ENCODE measurements around the gene SLC6A6. TPM values are rescaled to one million over a fixed set of nuclear protein-coding genes. Genes with fewer than 3 reads are reported as not detected.

The SLC6A6 gene
- total and polyA plus RNA-seq, 4 donors = 0.92 to 7.2 (median 2.9) TPM

DNA sequence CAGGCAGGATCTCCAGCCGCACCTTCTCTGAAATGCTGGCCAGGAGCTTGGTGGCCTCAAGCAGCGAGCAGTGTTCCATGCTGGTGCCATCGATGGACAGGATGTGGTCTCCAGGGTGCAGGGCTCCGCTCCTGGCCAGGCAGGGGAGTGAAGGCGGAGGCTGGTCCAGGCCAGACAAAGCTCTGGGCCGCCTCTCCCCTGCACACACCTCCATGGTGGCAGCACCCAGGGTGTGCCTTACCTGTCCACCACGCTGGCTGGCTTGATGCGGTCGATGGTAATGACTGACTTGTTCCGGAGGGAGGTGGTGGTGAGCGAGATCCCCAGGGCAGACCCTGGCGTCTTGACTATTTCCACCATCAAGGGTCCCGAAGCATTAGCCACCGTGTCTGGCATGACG is 117.7 kb downstream of the SLC6A6 start (continued):
- TF ChIP-seq, protein P1, sequence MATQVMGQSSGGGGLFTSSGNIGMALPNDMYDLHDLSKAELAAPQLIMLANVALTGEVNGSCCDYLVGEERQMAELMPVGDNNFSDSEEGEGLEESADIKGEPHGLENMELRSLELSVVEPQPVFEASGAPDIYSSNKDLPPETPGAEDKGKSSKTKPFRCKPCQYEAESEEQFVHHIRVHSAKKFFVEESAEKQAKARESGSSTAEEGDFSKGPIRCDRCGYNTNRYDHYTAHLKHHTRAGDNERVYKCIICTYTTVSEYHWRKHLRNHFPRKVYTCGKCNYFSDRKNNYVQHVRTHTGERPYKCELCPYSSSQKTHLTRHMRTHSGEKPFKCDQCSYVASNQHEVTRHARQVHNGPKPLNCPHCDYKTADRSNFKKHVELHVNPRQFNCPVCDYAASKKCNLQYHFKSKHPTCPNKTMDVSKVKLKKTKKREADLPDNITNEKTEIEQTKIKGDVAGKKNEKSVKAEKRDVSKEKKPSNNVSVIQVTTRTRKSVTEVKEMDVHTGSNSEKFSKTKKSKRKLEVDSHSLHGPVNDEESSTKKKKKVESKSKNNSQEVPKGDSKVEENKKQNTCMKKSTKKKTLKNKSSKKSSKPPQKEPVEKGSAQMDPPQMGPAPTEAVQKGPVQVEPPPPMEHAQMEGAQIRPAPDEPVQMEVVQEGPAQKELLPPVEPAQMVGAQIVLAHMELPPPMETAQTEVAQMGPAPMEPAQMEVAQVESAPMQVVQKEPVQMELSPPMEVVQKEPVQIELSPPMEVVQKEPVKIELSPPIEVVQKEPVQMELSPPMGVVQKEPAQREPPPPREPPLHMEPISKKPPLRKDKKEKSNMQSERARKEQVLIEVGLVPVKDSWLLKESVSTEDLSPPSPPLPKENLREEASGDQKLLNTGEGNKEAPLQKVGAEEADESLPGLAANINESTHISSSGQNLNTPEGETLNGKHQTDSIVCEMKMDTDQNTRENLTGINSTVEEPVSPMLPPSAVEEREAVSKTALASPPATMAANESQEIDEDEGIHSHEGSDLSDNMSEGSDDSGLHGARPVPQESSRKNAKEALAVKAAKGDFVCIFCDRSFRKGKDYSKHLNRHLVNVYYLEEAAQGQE (IDR thresholded peaks at IDR 0.05) = no peak
- TF ChIP-seq FOXA2 (IDR thresholded peaks at IDR 0.05) = no peak

GRCh38 chr3:14520967-14521366 is 118.6 kb downstream of the SLC6A6 start:
- no peak overlapping the region for H3K9ac ChIP-seq (ENCODE audit: low read depth in 1 of 2, low read length in 2 of 2)
- no peak for TF ChIP-seq HNF4A (conservative IDR thresholded peaks at IDR 0.05)
- WGBS = 94% methylated on average over 8 of the region's 8 CpGs
- H3K4me1 ChIP-seq (ENCODE audit: control insufficient read depth in 4 of 4, insufficient read depth in 4 of 4, low read length in 3 of 4) = no peaks in the 10 kb centered on the region
- no peaks in the 10 kb centered on the region for H3K27me3 ChIP-seq (ENCODE audit: control insufficient read depth in 4 of 4, insufficient read depth in 4 of 4, low read length in 3 of 4)
- H3K4me3 ChIP-seq (ENCODE audit: low read depth in 1 of 3, low read length in 3 of 3) = no peak overlapping the region
- no peaks in the 10 kb centered on the region for H3K36me3 ChIP-seq (ENCODE audit: control insufficient read depth in 4 of 4, insufficient read depth in 3 of 4, low read depth in 1 of 4, low read length in 3 of 4)
- H3K27ac ChIP-seq (ENCODE audit: low read depth in 1 of 2, low read length in 2 of 2) = no peak overlapping the region
- DNase-seq (ENCODE audit: low spot score) = no peak
- no peaks in the 10 kb centered on the region for H3K9me3 ChIP-seq (ENCODE audit: control insufficient read depth in 4 of 4, low read length in 3 of 4)

- DNase-seq (ENCODE audit: low spot score) = no peak
- 90% methylated on average over 12 of the region's 12 CpGs for WGBS
- H3K9ac ChIP-seq (ENCODE audit: low read depth in 1 of 2, low read length in 2 of 2) = no peak overlapping the region
- H3K9me3 ChIP-seq (ENCODE audit: control insufficient read depth in 4 of 4, low read length in 3 of 4) = no peaks in the 10 kb centered on the region
- no peaks in the 10 kb centered on the region for H3K36me3 ChIP-seq (ENCODE audit: control insufficient read depth in 4 of 4, insufficient read depth in 3 of 4, low read depth in 1 of 4, low read length in 3 of 4)
- no peak overlapping the region for H3K27ac ChIP-seq (ENCODE audit: low read depth in 1 of 2, low read length in 2 of 2)
- no peaks in the 10 kb centered on the region for H3K27me3 ChIP-seq (ENCODE audit: control insufficient read depth in 4 of 4, insufficient read depth in 4 of 4, low read length in 3 of 4)
- TF ChIP-seq FOXA1 (IDR thresholded peaks at IDR 0.05) (no peak), JUND (IDR thresholded peaks at IDR 0.05) (no peak), NR2F2 (IDR thresholded peaks at IDR 0.05) (no peak), EGR1 (IDR thresholded peaks at IDR 0.05; ENCODE audit: low read depth in 2 of 2) (no peak), ATF3 (IDR thresholded peaks at IDR 0.05) (no peak), SP1 (IDR thresholded peaks at IDR 0.05) (no peak), RXRA (IDR thresholded peaks at IDR 0.05) (no peak), YY1 (IDR thresholded peaks at IDR 0.05) (no peak), MAX (IDR thresholded peaks at IDR 0.05) (no peak), HNF4G (IDR thresholded peaks at IDR 0.05) (no peak), HNF4A (conservative IDR thresholded peaks at IDR 0.05) (no peak)
- TF ChIP-seq, protein P2, sequence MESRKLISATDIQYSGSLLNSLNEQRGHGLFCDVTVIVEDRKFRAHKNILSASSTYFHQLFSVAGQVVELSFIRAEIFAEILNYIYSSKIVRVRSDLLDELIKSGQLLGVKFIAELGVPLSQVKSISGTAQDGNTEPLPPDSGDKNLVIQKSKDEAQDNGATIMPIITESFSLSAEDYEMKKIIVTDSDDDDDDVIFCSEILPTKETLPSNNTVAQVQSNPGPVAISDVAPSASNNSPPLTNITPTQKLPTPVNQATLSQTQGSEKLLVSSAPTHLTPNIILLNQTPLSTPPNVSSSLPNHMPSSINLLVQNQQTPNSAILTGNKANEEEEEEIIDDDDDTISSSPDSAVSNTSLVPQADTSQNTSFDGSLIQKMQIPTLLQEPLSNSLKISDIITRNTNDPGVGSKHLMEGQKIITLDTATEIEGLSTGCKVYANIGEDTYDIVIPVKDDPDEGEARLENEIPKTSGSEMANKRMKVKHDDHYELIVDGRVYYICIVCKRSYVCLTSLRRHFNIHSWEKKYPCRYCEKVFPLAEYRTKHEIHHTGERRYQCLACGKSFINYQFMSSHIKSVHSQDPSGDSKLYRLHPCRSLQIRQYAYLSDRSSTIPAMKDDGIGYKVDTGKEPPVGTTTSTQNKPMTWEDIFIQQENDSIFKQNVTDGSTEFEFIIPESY (IDR thresholded peaks at IDR 0.05) = no peak
- TF ChIP-seq, protein P3, sequence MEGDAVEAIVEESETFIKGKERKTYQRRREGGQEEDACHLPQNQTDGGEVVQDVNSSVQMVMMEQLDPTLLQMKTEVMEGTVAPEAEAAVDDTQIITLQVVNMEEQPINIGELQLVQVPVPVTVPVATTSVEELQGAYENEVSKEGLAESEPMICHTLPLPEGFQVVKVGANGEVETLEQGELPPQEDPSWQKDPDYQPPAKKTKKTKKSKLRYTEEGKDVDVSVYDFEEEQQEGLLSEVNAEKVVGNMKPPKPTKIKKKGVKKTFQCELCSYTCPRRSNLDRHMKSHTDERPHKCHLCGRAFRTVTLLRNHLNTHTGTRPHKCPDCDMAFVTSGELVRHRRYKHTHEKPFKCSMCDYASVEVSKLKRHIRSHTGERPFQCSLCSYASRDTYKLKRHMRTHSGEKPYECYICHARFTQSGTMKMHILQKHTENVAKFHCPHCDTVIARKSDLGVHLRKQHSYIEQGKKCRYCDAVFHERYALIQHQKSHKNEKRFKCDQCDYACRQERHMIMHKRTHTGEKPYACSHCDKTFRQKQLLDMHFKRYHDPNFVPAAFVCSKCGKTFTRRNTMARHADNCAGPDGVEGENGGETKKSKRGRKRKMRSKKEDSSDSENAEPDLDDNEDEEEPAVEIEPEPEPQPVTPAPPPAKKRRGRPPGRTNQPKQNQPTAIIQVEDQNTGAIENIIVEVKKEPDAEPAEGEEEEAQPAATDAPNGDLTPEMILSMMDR (IDR thresholded peaks at IDR 0.05; ENCODE audit: low read depth, low read length, missing input control) = no peak
- no peak overlapping the region for H3K4me3 ChIP-seq (ENCODE audit: low read depth in 1 of 3, low read length in 3 of 3)
- no peaks in the 10 kb centered on the region for H3K4me1 ChIP-seq (ENCODE audit: control insufficient read depth in 4 of 4, insufficient read depth in 4 of 4, low read length in 3 of 4)
Measured at GRCh38 chr3:14521611-14522010, 119.2 kb downstream of the SLC6A6 start.

Data from liver (tissue), 9 donors.